ENCODE data around the gene SPSB3. TPM values are rescaled to one million over a fixed set of nuclear protein-coding genes. Genes with fewer than 3 reads are reported as not detected.

The SPSB3 gene
- total and polyA plus RNA-seq, 10 donors, result 41.4 to 266 (median 90.0) TPM

- H3K27ac ChIP-seq, result no peak overlapping the region
- H3K36me3 ChIP-seq, result peaks cover 0 to 98% (median 66%) of the 10 kb centered on the region in 6 donors
- 93 to 97% (median 95%) methylated on average over 36 to 40 of the region's 40 CpGs for WGBS, 5 donors
- DNase-seq, result peak; percentile 64
- intact Hi-C loops (cut with DNase I; ENCODE audit: low total_unique reads), result no loop called here
- no peak overlapping the region for H3K4me3 ChIP-seq
- H3K27me3 ChIP-seq (replicated peaks in 1 of 7), result no peaks in the 10 kb centered on the region
- peaks cover 0 to 8% (median 0%) of the 10 kb centered on the region in 6 donors for H3K4me1 ChIP-seq
- H3K9me3 ChIP-seq, result no peaks in the 10 kb centered on the region
- TF ChIP-seq CTCF (IDR thresholded peaks at IDR 0.05 in 8 of 11, conservative IDR thresholded peaks at IDR 0.05 in 3 of 11) (no peak), POLR2AphosphoS5 (IDR thresholded peaks at IDR 0.05) (peak in 1 of 3 donors; percentile 33), POLR2A (IDR thresholded peaks at IDR 0.05) (no peak)
Measured at GRCh38 chr16:1816396-1817275, 34.3 kb upstream of the SPSB3 start.

- intact Hi-C loops (cut with DNase I; ENCODE audit: low total_unique reads), result no loop called here
- H3K4me3 ChIP-seq, result no peak overlapping the region
- peak; percentile 37 for DNase-seq
- no peak overlapping the region for H3K27ac ChIP-seq
- TF ChIP-seq POLR2AphosphoS5 (IDR thresholded peaks at IDR 0.05) (no peak), POLR2A (IDR thresholded peaks at IDR 0.05) (no peak), CTCF (IDR thresholded peaks at IDR 0.05 in 8 of 11, conservative IDR thresholded peaks at IDR 0.05 in 3 of 11) (no peak)
- no peaks in the 10 kb centered on the region for H3K9me3 ChIP-seq
- H3K4me1 ChIP-seq, result peaks cover 0 to 8% (median 0%) of the 10 kb centered on the region in 6 donors
- peaks cover 0 to 98% (median 59%) of the 10 kb centered on the region in 6 donors for H3K36me3 ChIP-seq
- H3K27me3 ChIP-seq (replicated peaks in 1 of 7), result no peaks in the 10 kb centered on the region
- 90 to 96% (median 94%) methylated on average over 11 of the region's 11 CpGs for WGBS, 5 donors
Measured at GRCh38 chr16:1815461-1815860, 33.1 kb upstream of the SPSB3 start.

- H3K27me3 ChIP-seq (replicated peaks in 1 of 7), result no peaks in the 10 kb centered on the region
- H3K36me3 ChIP-seq, result peaks cover 5 to 98% (median 57%) of the 10 kb centered on the region in 6 donors
- DNase-seq, result peak; percentile 81
- intact Hi-C loops (cut with DNase I; ENCODE audit: low total_unique reads), result no loop called here
- no peak overlapping the region for H3K4me3 ChIP-seq
- 32 to 50% (median 36%) methylated on average over 17 of the region's 17 CpGs for WGBS, 5 donors
- H3K9me3 ChIP-seq, result no peaks in the 10 kb centered on the region
- H3K27ac ChIP-seq, result no peak overlapping the region
- TF ChIP-seq CTCF (IDR thresholded peaks at IDR 0.05 in 8 of 11, conservative IDR thresholded peaks at IDR 0.05 in 3 of 11) (peak in 6 of 11 experiments; percentile 20 to 41 (median 34)), POLR2A (IDR thresholded peaks at IDR 0.05) (no peak), POLR2AphosphoS5 (IDR thresholded peaks at IDR 0.05) (peak in 2 of 3 donors; percentile 51 to 69)
- peaks cover 0 to 8% (median 0%) of the 10 kb centered on the region in 6 donors for H3K4me1 ChIP-seq
Measured at GRCh38 chr16:1812732-1813163, 30.4 kb upstream of the SPSB3 start.

GRCh38 chr16:1810536-1810935 is 28.2 kb upstream of the SPSB3 start:
- WGBS, 5 donors, result 94 to 100% (median 97%) methylated on average over 11 to 16 of the region's 16 CpGs
- Histone ChIP-seq H3K36me3 (peaks cover 5 to 98% (median 53%) of the 10 kb centered on the region in 6 donors), H3K4me1 (peaks cover 0 to 8% (median 0%) of the 10 kb centered on the region in 6 donors), H3K27ac (no peak overlapping the region), H3K4me3 (no peak overlapping the region), H3K9me3 (peaks cover 0 to 6% (median 0%) of the 10 kb centered on the region in 8 donors), H3K27me3 (replicated peaks in 1 of 7) (no peaks in the 10 kb centered on the region)
- DNase-seq, result no peak
- intact Hi-C loops (cut with DNase I; ENCODE audit: low total_unique reads), result no loop called here
- TF ChIP-seq POLR2A (IDR thresholded peaks at IDR 0.05), result no peak
- no peak for TF ChIP-seq POLR2AphosphoS5 (IDR thresholded peaks at IDR 0.05)
- no peak for TF ChIP-seq CTCF (IDR thresholded peaks at IDR 0.05 in 8 of 11, conservative IDR thresholded peaks at IDR 0.05 in 3 of 11)
